Transverse colon (tissue), 4 donors: Measurements from ENCODE around the gene JARID2. TPM values are rescaled to one million over a fixed set of nuclear protein-coding genes. Genes with fewer than 3 reads are reported as not detected.

ENCODE experiments used
- DNase-seq: peaks from one replicate; pipeline ENCODE4 v3.0.0-alpha.2; 2019
- H3K27ac ChIP-seq, 4 donors: fragments of 200-600 bp; sonication (generic); 2 replicates each; pipeline ENCODE4 v1.5.1; 2016 to 2018; ENCODE audit warnings: inconsistent platforms in 4 of 4
- H3K27me3 ChIP-seq: fragments of 200-600 bp; sonication (generic); 2 replicates; pipeline ENCODE4 v1.5.1; 2017; ENCODE audit warnings: inconsistent platforms
- H3K36me3 ChIP-seq, 4 donors: fragments of 200-600 bp; sonication (generic); 2 replicates each; pipeline ENCODE4 v1.5.1; 2017 to 2019; ENCODE audit warnings: inconsistent platforms in 4 of 4
- H3K4me1 ChIP-seq, 4 donors: fragments of 200-600 bp; sonication (generic); 2 replicates each; pipeline ENCODE4 v1.5.1; 2017 to 2020; ENCODE audit warnings: inconsistent platforms in 4 of 4
- H3K4me3 ChIP-seq, 4 donors: fragments of 200-600 bp; sonication (generic); 1 replicate in 1 of 4; 2 replicates in 3 of 4; pipeline versions ENCODE4 v1.5.1 to v1.6.1; 2017 to 2019; ENCODE audit warnings: inconsistent platforms in 4 of 4
- H3K9me3 ChIP-seq, 2 donors: fragments of 200-600 bp; sonication (generic); 2 replicates each; pipeline ENCODE4 v1.5.1; 2017 to 2019; ENCODE audit warnings: inconsistent platforms in 2 of 2
- CTCF ChIP-seq, 5 experiments: fragments of 200-600 bp in 3 of 5; fragments of 450-650 bp in 2 of 5; sonication (generic) in 3 of 5; IDR thresholded peaks; 1 replicate in 2 of 5; 2 replicates in 3 of 5; pipeline ENCODE4 v1.5.1; 2016 to 2017; ENCODE audit warnings: antibody characterized with exemption in 5 of 5, inconsistent platforms in 3 of 5, mild to moderate bottlenecking in 2 of 5, moderate library complexity in 1 of 5
- EP300 ChIP-seq: sonication (generic); formaldehyde crosslinking; IDR thresholded peaks from one replicate; pipeline ENCODE4 v1.6.1; 2017; ENCODE audit warnings: antibody characterized with exemption, low read depth
- POLR2A ChIP-seq: fragments of 450-650 bp; IDR thresholded peaks from one replicate; pipeline ENCODE4 v1.6.1; 2016; ENCODE audit warnings: antibody characterized with exemption, mild to moderate bottlenecking, moderate library complexity
- POLR2AphosphoS5 ChIP-seq, 3 donors: sonication (generic); formaldehyde crosslinking; IDR thresholded peaks; one replicate each; pipeline ENCODE4 v1.6.1; 2016; ENCODE audit warnings: antibody characterized with exemption in 3 of 3
- WGBS, 2 donors: methylation state at CpG; one replicate each; pipeline ENCODE4 v1.1.5; 2018; ENCODE audit warnings: low coverage in 1 of 2; 5-methylcytosine and 5-hydroxymethylcytosine counted together
- in situ Hi-C, 4 donors: fragments of 200-750 bp; cut with MboI; loops; one replicate each; pipeline versions ENCODE4 v1.15.0 to v1.15.1; 2017; ENCODE audit warnings: low sequenced_read_pairs in 3 of 4, low pct_ligation_motif_present in 1 of 4, low pct_unique_long_range_greater_than_20kb in 1 of 4
- intact Hi-C: fragments of 100-400 bp; cut with DNase I; formaldehyde crosslinking; loops from one replicate; pipeline ENCODE4 v1.15.1; 2023; ENCODE audit warnings: low total_unique reads
- total RNA-seq, 4 donors: library from RNA; depleted of rRNA; stranded (reverse); fragments of >200 nt; gene quantifications; one replicate each; pipeline ENCODE4 v1.1.0, GENCODE V29; 2016

JARID2 gene
- total RNA-seq, 4 donors from 2014 or later, result 9.4 to 18.7 (median 10.9) TPM

GRCh38 chr6:15305496-15305895, 59.6 kb downstream of the JARID2 start:
- intact Hi-C loops (no loop called here), in situ Hi-C loops (no loop called here)
- H3K4me3 ChIP-seq, result no peak overlapping the region
- no peak overlapping the region for H3K27ac ChIP-seq
- TF ChIP-seq CTCF (IDR thresholded peaks at IDR 0.05), result no peak
- no peak for TF ChIP-seq POLR2AphosphoS5 (IDR thresholded peaks at IDR 0.05)
- no peak for TF ChIP-seq POLR2A
- TF ChIP-seq EP300, result no peak
- no peaks in the 10 kb centered on the region for H3K9me3 ChIP-seq
- DNase-seq, result no peak
- no peaks in the 10 kb centered on the region for H3K36me3 ChIP-seq
- H3K4me1 ChIP-seq, result peaks cover 4 to 64% (median 34%) of the 10 kb centered on the region in 4 donors
- no peaks in the 10 kb centered on the region for H3K27me3 ChIP-seq

GRCh38 chr6:15305909-15306308, 60.0 kb downstream of the JARID2 start:
- intact Hi-C loops (no loop called here), in situ Hi-C loops (no loop called here)
- H3K27ac ChIP-seq, result no peak overlapping the region
- peaks cover 4 to 61% (median 34%) of the 10 kb centered on the region in 4 donors for H3K4me1 ChIP-seq
- DNase-seq, result no peak
- TF ChIP-seq EP300, result no peak
- no peak for TF ChIP-seq POLR2AphosphoS5 (IDR thresholded peaks at IDR 0.05)
- H3K9me3 ChIP-seq, result no peaks in the 10 kb centered on the region
- no peaks in the 10 kb centered on the region for H3K36me3 ChIP-seq
- H3K4me3 ChIP-seq, result no peak overlapping the region
- H3K27me3 ChIP-seq, result no peaks in the 10 kb centered on the region
- WGBS, 2 donors, result 71 to 80% methylated on average over 2 to 7 of the region's 7 CpGs

- DNase-seq, result no peak
- H3K9me3 ChIP-seq, result no peaks in the 10 kb centered on the region
- TF ChIP-seq POLR2AphosphoS5 (IDR thresholded peaks at IDR 0.05), result no peak
- TF ChIP-seq POLR2A, result no peak
- TF ChIP-seq CTCF (IDR thresholded peaks at IDR 0.05), result no peak
- TF ChIP-seq EP300, result no peak
- intact Hi-C loops, result no loop called here
- H3K36me3 ChIP-seq, result no peaks in the 10 kb centered on the region
- H3K27ac ChIP-seq, result no peak overlapping the region
- 62 to 69% methylated on average over 4 to 5 of the region's 5 CpGs for WGBS, 2 donors
- no peaks in the 10 kb centered on the region for H3K27me3 ChIP-seq
- in situ Hi-C loops, result no loop called here
- no peak overlapping the region for H3K4me3 ChIP-seq
- H3K4me1 ChIP-seq, result peaks cover 4 to 62% (median 35%) of the 10 kb centered on the region in 4 donors
Observed at GRCh38 chr6:15308435-15309213, 62.8 kb downstream of the JARID2 start.

- Histone ChIP-seq H3K27me3 (no peaks in the 10 kb centered on the region), H3K36me3 (no peaks in the 10 kb centered on the region), H3K9me3 (no peaks in the 10 kb centered on the region), H3K27ac (no peak overlapping the region), H3K4me3 (no peak overlapping the region), H3K4me1 (peaks cover 0 to 54% (median 30%) of the 10 kb centered on the region in 4 donors)
- no peak for TF ChIP-seq EP300
- TF ChIP-seq POLR2AphosphoS5 (IDR thresholded peaks at IDR 0.05), result no peak
- no peak for TF ChIP-seq POLR2A
- TF ChIP-seq CTCF (IDR thresholded peaks at IDR 0.05), result no peak
- in situ Hi-C loops (no loop called here), intact Hi-C loops (no loop called here)
- DNase-seq, result no peak
- 64 to 72% methylated on average over 3 of the region's 3 CpGs for WGBS, 2 donors
Observed at GRCh38 chr6:15309611-15310283, 63.9 kb downstream of the JARID2 start.
